HFF-Myc (cell line): ENCODE measurements around the gene PUM2.

ENCODE experiments used
- DNase-seq: peaks from one replicate; pipeline ENCODE4 v3.0.0-alpha.2; 2011; ENCODE audit warnings: low read depth; ENCODE audit errors: extremely low read depth
- H3K4me3 ChIP-seq: replicated peaks from 2 replicates; pipeline ENCODE4 v1.5.1; 2011; ENCODE audit warnings: low read depth, mild to moderate bottlenecking, control low read depth, low read length
- TF ChIP-seq, protein P1 (sequence below): IDR thresholded peaks from 2 replicates; pipeline ENCODE4 v1.5.1; 2012; ENCODE audit warnings: mild to moderate bottlenecking, low read depth, low read length, control low read depth; ENCODE audit errors: missing control alignments

PUM2 gene

DNA sequence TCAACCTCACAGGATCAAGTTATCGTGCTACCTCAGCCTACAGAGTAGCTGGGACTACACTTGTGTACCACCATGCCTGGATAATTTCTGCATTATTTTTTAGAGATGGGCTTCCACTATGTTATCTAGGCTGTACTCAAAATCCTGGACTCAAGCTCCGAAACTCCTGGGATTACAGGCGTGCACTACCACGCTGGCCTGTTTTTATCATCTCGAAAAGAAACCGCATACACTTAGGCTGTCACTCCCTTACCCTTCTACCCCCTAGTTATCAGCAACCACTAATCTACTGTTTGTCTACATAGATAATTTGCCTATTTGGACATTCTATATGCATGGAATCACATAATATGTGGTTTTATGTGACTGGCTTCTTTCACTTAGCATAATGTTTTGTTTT lies 8.5 kb upstream of the PUM2 start:
- DNase-seq = no peak
- TF ChIP-seq, protein P1, sequence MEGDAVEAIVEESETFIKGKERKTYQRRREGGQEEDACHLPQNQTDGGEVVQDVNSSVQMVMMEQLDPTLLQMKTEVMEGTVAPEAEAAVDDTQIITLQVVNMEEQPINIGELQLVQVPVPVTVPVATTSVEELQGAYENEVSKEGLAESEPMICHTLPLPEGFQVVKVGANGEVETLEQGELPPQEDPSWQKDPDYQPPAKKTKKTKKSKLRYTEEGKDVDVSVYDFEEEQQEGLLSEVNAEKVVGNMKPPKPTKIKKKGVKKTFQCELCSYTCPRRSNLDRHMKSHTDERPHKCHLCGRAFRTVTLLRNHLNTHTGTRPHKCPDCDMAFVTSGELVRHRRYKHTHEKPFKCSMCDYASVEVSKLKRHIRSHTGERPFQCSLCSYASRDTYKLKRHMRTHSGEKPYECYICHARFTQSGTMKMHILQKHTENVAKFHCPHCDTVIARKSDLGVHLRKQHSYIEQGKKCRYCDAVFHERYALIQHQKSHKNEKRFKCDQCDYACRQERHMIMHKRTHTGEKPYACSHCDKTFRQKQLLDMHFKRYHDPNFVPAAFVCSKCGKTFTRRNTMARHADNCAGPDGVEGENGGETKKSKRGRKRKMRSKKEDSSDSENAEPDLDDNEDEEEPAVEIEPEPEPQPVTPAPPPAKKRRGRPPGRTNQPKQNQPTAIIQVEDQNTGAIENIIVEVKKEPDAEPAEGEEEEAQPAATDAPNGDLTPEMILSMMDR = no peak
- no peak overlapping the region for H3K4me3 ChIP-seq

DNA sequence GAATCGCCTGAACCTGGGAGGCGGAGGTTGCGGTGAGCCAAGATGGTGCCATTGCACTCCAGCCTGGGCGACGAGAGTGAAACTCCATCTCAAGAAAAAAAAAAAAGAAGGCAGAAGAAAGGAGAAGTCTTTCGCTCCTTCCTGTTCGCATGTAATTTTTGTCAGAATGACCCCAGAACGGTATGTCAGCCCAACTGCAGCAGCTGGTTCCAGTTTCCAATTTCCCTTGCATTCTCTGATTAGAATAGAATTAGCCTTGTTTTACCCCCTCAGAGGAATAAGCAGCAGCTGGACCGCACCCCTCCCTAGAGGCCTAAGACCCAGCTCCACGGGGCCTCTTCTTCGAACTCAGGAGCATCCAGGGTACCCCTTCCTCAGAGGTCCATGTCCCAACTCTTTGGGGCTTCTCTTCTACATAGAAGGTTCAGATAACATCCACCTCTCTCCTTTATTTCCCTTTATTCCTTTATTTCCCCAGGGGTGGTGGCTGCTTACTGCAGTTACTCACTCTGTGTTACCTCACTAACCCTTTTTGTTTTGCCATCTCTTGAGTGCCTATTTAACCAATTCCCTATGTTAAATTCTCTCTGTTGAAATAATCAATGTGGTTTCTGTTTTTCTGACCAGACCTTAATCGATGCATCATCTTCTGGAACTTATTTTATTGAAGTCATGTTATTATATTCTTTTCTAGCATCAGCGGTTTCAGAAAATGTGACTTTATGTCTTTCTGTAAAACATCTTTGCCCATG lies 7.2 kb upstream of the PUM2 start:
- no peak overlapping the region for H3K4me3 ChIP-seq
- DNase-seq = no peak

DNA sequence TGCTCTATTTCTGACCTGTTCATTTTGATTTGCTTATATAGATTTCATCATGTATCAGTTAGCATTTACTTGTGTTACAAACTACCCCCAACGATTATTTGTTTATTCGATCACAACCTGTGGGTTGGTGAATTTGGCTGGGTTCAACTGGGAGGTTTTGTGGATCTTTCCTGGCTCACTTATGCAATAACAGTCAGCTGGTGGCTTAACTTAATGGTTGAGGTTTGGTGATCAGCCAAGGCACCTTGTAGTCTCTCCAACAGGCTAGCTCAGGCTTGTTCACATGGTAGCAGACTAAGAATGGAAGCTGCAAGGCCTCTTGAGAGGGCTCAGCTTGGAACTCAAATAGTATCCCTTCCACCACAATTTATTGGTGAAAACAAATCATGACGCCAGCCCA lies 5.4 kb upstream of the PUM2 start:
- no peak overlapping the region for H3K4me3 ChIP-seq
- TF ChIP-seq, protein P1 = no peak
- DNase-seq = peak; percentile 85

More for the DNA sequence above, 7.2 kb upstream of the PUM2 start:
- TF ChIP-seq, protein P1 = no peak

DNA sequence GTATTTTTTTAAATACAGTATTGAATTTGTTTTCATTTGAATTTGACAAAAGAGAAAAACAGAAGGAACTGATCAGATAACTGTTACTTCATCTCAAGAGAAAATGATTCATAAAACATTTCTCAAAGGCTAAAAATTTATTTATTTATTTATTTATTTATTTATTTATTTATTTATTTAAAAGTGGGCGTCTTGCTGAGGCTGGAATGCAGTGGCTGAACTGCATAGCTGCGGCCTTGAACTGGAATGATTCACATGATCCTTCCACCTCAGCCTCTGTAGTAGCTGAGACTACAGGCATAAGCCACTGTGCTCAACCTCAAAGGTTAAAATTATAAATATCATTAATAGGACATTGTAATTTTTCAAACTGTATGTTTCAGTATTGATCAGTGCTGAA lies 4.5 kb upstream of the PUM2 start:
- no peak for DNase-seq
- TF ChIP-seq, protein P1 = no peak
- no peak overlapping the region for H3K4me3 ChIP-seq

DNA sequence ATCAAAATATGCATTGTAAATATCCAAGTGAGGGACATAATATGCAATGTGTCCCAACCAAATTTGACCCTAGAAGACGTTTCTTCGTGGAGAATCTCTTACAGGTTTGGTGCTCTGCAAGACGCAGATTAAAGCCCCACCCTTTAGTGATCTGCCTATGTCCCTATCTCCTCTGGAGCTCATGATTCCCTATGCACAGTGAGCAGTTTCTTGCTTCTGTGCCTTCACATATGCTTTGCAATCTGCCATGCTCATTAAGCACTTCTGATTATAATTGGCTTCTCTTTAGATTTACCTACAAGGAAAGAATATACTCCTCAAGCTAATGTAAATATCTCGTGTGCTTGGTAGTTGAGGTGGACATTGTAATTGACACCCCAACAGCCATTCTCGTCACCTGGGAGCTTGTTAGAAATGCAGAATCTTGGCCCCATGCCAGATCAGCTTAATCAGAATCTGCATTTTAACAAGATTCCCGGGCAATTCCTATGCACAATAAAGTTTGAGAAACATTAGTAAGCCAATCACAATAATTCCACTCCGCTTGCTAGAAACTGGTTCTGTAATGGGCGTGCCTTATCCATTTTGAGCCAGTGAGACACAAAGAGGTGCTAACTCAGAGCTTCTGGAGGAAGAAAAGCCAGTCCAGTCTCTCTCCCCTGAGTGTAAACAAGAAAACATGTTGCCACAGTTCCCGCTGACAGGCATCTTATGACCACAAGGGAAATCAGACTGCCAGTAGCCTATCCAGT lies 2.8 kb upstream of the PUM2 start:
- TF ChIP-seq, protein P1 = no peak
- H3K4me3 ChIP-seq = no peak overlapping the region
- DNase-seq = no peak

DNA sequence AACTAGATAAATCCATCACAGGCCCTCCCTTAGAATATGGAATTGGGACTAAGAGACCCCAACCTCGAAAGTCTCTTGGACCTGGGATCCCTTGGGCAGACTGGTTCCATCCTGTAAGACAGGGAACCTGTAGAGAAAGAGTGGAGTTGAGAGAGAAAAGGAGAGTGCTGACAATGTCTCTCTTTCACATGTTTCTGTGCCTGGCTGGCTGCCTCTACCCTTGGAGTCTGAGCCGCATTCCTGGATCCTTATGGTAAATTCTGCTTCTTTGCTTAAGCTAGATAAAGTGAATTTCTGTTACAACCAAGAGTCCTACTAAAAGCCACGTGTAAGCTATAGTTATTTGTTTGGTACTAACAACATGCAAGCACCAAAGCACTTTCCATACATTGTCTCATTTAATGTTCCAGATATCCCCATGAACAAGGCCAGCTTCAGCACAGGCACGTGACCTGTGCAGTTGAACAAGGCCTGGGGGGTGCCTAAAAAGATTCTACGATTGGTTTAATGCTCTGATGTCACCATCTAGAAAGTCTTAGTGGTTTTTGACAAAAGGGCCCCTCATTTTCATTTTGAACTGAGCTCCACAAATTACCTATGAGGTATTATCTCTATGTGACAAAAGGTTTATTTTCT lies 2.1 kb upstream of the PUM2 start:
- TF ChIP-seq, protein P1 = no peak
- no peak for DNase-seq
- H3K4me3 ChIP-seq = no peak overlapping the region
